Adipocyte (in vitro differentiated cells): ENCODE data around the gene CMBL.
A peak's percentile ranks its signal among the peaks of the same experiment; 100 is the strongest.
"Not testable (repeated sequence)": the region's sequence is repeated elsewhere in the genome, so short reads cannot be mapped to it uniquely, and the experiment has no call there.

Experiments
- DNase-seq: peaks from one replicate; pipeline ENCODE4 v3.0.0-alpha.2; 2015; ENCODE audit warnings: low read depth
- H3K27me3 ChIP-seq: replicated peaks from 2 replicates; pipeline ENCODE4 v1.7.0; 2013; ENCODE audit warnings: mild to moderate bottlenecking, low read length, moderate library complexity; ENCODE audit not compliant: control insufficient read depth, insufficient read depth
- H3K36me3 ChIP-seq: 2 replicates; pipeline ENCODE4 v1.7.0; 2013; ENCODE audit warnings: low read length, mild to moderate bottlenecking, moderate library complexity; ENCODE audit not compliant: control insufficient read depth, insufficient read depth, severe bottlenecking
- H3K4me1 ChIP-seq: 2 replicates; pipeline ENCODE4 v1.7.0; 2013; ENCODE audit warnings: mild to moderate bottlenecking, low read length, moderate library complexity; ENCODE audit not compliant: control insufficient read depth, insufficient read depth
- H3K4me3 ChIP-seq: 2 replicates; pipeline ENCODE4 v1.7.0; 2013; ENCODE audit warnings: mild to moderate bottlenecking, low read length, moderate library complexity
- H3K9ac ChIP-seq: 2 replicates; pipeline ENCODE4 v1.7.0; 2013; ENCODE audit warnings: mild to moderate bottlenecking, low read length, moderate library complexity
- H3K9me3 ChIP-seq: 2 replicates; pipeline ENCODE4 v1.7.0; 2013; ENCODE audit warnings: mild to moderate bottlenecking, low read length, moderate library complexity; ENCODE audit not compliant: control insufficient read depth

CMBL gene

GRCh38 chr5:10307206-10308148 is at the start of gene CMBL:
TSS of gene CMBL (minus strand) at chr5:10307902. CDS start at chr5:10290762, 17,140 bp downstream.
- Histone ChIP-seq H3K9ac (peak within 1 kb of the TSS; percentile 91), H3K4me3 (peak within 1 kb of the TSS; percentile 88), H3K27me3 (no peaks in the 10 kb centered on the region), H3K4me1 (peaks cover 26% of the 10 kb centered on the region), H3K9me3 (no peaks in the 10 kb centered on the region), H3K36me3 (no peaks in the 10 kb centered on the region)
- DNase-seq, result peak; percentile 81

- Histone ChIP-seq H3K4me1 (peaks cover 39% of the 10 kb centered on the region), H3K4me3 (peak overlapping the region; percentile 95), H3K36me3 (no peaks in the 10 kb centered on the region), H3K9ac (peak overlapping the region; percentile 92), H3K9me3 (no peaks in the 10 kb centered on the region), H3K27me3 (no peaks in the 10 kb centered on the region)
- DNase-seq, result peak; percentile 77
Measured at GRCh38 chr5:10355071-10355889, 47.6 kb upstream of the CMBL start.

GRCh38 chr5:10354048-10354872 is 46.6 kb upstream of the CMBL start:
- Histone ChIP-seq H3K4me1 (peaks cover 39% of the 10 kb centered on the region), H3K9me3 (no peaks in the 10 kb centered on the region), H3K27me3 (no peaks in the 10 kb centered on the region), H3K36me3 (no peaks in the 10 kb centered on the region), H3K4me3 (peak overlapping the region; percentile 95), H3K9ac (peak overlapping the region; percentile 92)
- DNase-seq, result peak; percentile 75

DNA sequence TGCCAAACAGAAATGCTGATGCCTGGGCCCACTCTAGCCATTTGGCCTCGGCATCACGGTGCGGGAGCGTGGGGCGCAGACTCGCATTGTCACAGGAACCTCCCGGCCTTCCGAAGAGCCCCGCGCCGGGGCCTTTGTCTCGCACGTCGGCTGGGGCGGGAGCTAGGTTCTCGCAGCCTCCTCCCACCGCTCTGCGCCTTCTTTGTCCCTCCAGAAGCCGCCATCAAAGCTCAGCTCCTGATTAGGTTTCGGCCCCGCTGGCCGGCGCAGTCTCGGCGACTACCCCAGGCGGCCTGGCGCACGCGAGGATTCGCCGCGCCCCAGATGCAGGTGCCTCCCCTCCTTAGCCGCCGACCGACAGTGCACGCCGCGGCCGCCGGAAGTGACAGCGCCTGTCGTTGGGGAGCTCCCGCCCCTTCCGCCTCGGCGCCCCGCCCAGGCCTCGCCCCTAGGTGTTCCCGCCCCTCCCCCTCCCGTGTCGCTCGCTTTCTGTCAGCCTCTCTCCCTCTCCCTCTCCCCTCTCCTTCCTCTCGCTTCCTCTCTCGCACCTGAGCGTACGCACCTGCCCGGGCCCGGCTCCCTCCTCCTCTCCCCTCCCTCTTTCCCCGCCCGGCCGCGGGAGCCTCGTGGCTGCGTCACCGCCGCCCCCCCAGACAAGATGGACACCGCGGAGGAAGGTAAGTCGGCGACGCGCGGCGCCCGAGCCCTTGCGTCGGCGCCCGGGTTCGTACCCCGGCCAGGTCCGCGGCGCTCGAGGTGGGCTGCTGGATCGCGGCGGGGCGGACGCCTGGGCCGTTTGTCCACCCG is 45.7 kb upstream of the CMBL start, which contains the start of gene MARCHF6:
Gene MARCHF6 (plus strand): TSS at position 455 of the 807 bp plus-strand sequence. CDS start 204 bp downstream, at position 659.
- no peaks in the 10 kb centered on the region for H3K9me3 ChIP-seq
- DNase-seq, result peak; percentile 97
- no peaks in the 10 kb centered on the region for H3K27me3 ChIP-seq
- peak within 1 kb of the TSS; percentile 92 for H3K9ac ChIP-seq
- no peaks in the 10 kb centered on the region for H3K36me3 ChIP-seq
- peaks cover 39% of the 10 kb centered on the region for H3K4me1 ChIP-seq
- H3K4me3 ChIP-seq, result peak within 1 kb of the TSS; percentile 95

- peak; percentile 80 for DNase-seq
- Histone ChIP-seq H3K4me3 (peak overlapping the region; percentile 95), H3K36me3 (no peaks in the 10 kb centered on the region)
Measured at GRCh38 chr5:10352430-10353240, 44.9 kb upstream of the CMBL start.

DNA sequence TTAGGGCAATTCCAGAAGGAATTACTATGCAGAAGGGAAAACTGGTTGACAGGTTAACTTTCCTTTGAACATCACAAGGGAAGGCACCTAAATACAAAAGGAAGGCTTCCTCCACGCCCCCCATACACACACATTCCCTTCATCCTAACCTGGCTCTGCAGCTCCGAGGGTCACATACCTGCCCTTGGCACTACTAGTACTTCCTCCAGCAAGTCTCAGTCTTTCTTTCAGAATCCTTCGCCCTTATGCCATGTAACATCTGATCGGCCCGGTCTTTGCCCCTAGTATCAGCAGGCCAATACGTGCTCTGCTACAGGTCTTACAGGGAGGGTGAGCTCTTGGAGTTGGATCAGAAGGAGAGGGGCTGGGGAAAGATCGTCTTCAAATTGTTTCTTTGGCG is 44.2 kb upstream of the CMBL start:
- no peaks in the 10 kb centered on the region for H3K27me3 ChIP-seq
- no peaks in the 10 kb centered on the region for H3K36me3 ChIP-seq
- DNase-seq, result no peak
- H3K4me1 ChIP-seq, result peaks cover 28% of the 10 kb centered on the region
- H3K9ac ChIP-seq, result no peak overlapping the region
- peak overlapping the region; percentile 95 for H3K4me3 ChIP-seq
- H3K9me3 ChIP-seq, result no peaks in the 10 kb centered on the region

More at GRCh38 chr5:10352430-10353240, 44.9 kb upstream of the CMBL start:
- Histone ChIP-seq H3K9me3 (no peaks in the 10 kb centered on the region), H3K4me1 (peaks cover 35% of the 10 kb centered on the region), H3K9ac (peak overlapping the region; percentile 92), H3K27me3 (no peaks in the 10 kb centered on the region)

DNA sequence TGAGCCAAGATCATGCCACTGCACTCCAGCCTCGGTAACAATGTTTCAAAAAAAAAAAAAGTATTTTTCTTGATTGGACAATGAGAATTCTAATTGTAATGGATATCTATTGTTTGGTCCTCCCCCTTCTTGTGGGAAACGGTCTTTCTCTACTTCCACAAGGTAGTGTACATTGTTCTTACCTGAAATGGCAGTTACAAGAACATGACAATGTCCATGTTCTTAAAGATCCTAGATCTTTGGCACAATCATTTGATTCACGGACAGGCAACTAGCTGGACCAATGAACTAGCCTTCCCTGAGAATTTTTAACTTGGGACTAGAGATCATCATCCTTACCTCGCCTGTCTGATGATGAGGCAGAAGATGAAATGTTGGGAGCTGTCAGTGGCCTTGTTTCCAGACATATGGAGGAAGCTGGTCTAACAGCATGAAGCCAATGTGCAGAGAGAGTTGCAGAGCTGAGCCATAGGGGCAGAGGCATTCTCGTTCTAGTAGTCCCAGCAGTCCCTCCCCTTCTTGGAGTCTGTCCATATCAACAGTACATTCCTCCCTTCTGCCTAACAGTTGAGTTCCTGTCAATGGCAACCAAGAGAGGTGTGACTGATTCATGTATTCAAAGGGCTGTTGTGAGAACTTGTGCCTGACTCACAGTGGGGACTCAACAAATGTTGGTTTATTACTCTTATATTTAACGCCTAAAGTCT is 43.6 kb upstream of the CMBL start:
- Histone ChIP-seq H3K4me1 (peaks cover 23% of the 10 kb centered on the region), H3K9ac (no peak overlapping the region), H3K36me3 (no peaks in the 10 kb centered on the region), H3K4me3 (peak overlapping the region; percentile 95), H3K9me3 (no peaks in the 10 kb centered on the region), H3K27me3 (no peaks in the 10 kb centered on the region)
- no peak for DNase-seq

- no peak overlapping the region for H3K4me3 ChIP-seq
- no peaks in the 10 kb centered on the region for H3K27me3 ChIP-seq
- no peaks in the 10 kb centered on the region for H3K36me3 ChIP-seq
- H3K9ac ChIP-seq, result no peak overlapping the region
- no peaks in the 10 kb centered on the region for H3K9me3 ChIP-seq
- no peak for DNase-seq
- H3K4me1 ChIP-seq, result peaks cover 16% of the 10 kb centered on the region
Measured at GRCh38 chr5:10348258-10348657, 40.6 kb upstream of the CMBL start.

GRCh38 chr5:10344461-10345106 is 36.9 kb upstream of the CMBL start:
- not testable (repeated sequence) for H3K9ac ChIP-seq, H3K9me3 ChIP-seq, H3K27me3 ChIP-seq, DNase-seq, H3K36me3 ChIP-seq, H3K4me1 ChIP-seq, H3K4me3 ChIP-seq
